Stomach (tissue), 4 donors: ENCODE measurements around the gene SPR.

Experiments
- POLR2AphosphoS5 ChIP-seq, 3 donors: sonication (generic); formaldehyde crosslinking; IDR thresholded peaks; one replicate each; pipeline ENCODE4 v1.6.1; 2016; ENCODE audit warnings: antibody characterized with exemption in 3 of 3
- TF ChIP-seq, protein P1 (sequence below), 7 experiments: fragments of 450-650 bp in 4 of 7; fragments of 200-600 bp in 3 of 7; sonication (generic) in 3 of 7; IDR thresholded peaks; one replicate each; pipeline ENCODE4 v1.5.1; 2016 to 2019; ENCODE audit warnings: antibody characterized with exemption in 7 of 7, control low read depth in 2 of 7, mild to moderate bottlenecking in 1 of 7

DNA sequence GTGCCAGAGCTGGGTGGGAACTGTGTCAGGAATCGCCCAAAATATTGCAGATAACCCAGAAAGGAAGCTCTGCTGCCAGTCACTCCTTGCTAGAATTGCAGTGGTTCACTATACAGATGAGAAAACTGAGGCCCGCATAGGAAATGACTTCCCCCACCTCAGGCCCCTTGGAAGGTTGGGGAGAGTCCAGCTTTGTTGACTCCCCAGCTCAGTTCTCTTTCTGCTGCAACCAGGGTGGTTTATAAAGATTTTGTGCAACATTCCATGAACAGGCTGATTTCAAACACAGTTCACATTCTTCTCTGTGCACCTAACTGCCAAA is 11.3 kb downstream of the SPR start:
- TF ChIP-seq POLR2AphosphoS5 (IDR thresholded peaks at IDR 0.05): no peak
- TF ChIP-seq, protein P1, sequence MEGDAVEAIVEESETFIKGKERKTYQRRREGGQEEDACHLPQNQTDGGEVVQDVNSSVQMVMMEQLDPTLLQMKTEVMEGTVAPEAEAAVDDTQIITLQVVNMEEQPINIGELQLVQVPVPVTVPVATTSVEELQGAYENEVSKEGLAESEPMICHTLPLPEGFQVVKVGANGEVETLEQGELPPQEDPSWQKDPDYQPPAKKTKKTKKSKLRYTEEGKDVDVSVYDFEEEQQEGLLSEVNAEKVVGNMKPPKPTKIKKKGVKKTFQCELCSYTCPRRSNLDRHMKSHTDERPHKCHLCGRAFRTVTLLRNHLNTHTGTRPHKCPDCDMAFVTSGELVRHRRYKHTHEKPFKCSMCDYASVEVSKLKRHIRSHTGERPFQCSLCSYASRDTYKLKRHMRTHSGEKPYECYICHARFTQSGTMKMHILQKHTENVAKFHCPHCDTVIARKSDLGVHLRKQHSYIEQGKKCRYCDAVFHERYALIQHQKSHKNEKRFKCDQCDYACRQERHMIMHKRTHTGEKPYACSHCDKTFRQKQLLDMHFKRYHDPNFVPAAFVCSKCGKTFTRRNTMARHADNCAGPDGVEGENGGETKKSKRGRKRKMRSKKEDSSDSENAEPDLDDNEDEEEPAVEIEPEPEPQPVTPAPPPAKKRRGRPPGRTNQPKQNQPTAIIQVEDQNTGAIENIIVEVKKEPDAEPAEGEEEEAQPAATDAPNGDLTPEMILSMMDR (IDR thresholded peaks at IDR 0.05): no peak
